HPDE6-E6E7 (cell line): ENCODE results near the gene FLII.
A peak's percentile ranks its signal among the peaks of the same experiment; 100 is the strongest.

Experiments used
- DNase-seq: peaks from one replicate; pipeline ENCODE4 v3.0.0; 2011; ENCODE audit warnings: missing footprints; ENCODE audit errors: extremely low spot score

FLII gene

GRCh38 chr17:18260332-18261145 is 2.0 kb upstream of the FLII start, which contains the start of gene MIEF2:
TSS of gene MIEF2 (plus strand) at chr17:18260662. CDS start at chr17:18262721, 2,059 bp downstream.
- DNase-seq, result peak; percentile 97

- peak; percentile 62 for DNase-seq
These were observed 1.2 kb upstream of the FLII start for GRCh38 chr17:18259621-18260331.

DNA sequence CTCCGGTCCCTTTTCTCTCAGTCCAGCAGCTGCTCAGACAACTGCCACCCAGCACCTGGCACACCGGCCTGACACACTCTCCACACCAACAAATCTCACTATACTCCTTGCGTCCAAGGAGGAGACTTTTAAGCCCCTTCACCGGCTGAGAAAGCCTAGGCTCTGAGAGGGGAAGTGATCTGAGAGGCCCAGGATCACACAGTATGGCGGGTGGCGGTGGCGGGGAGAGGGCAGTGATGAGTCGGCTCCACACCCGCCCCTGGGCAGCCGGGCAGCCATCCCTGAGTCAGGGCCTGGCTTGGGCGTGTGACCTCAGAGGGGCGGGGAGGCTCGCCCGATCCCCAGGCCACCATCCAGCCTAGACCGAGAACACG is 569 bp downstream of the FLII start:
- DNase-seq, result peak; percentile 74

DNA sequence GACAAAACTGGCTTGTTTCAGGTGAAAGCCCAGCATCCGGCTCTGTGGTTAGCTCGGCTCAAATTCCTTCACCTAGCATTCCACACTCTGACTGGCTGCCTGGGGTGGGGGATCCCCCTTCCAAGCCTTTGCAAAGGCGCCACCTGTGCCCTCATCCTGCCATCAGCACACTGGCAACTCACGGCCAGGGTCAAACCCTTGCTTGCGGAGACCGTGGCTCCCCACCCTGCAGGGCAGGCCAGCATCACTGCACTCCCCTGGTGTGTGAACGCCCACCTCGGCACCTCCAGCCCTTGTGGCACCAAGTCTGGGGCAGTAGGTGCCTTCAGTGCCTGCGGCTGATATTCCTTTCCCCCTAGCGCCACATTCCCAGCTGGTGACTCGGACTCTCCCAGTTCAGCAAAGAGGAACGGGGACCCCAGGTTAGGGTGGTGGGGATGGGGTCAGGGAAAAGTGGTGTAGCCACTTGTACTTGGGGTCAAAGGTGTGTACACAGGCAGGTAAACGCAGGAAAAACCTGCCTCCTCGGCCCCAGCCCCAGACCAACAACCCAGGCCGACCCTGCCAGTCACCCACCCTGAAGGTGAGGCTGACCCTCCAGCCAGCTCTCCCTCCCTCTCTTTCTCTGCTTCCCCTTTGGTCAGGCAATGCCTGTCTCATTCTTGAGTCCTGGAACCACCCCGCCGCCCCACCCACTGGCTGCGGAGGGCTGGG is 1.1 kb downstream of the FLII start:
- peak; percentile 69 for DNase-seq

- DNase-seq, result no peak
These were observed 1.8 kb downstream of the FLII start for GRCh38 chr17:18256776-18257175.

- DNase-seq, result no peak
These were observed 2.2 kb downstream of the FLII start for GRCh38 chr17:18256351-18256750.

- no peak for DNase-seq
These were observed 3.5 kb downstream of the FLII start for GRCh38 chr17:18254888-18255649.

GRCh38 chr17:18253947-18254821 is 4.4 kb downstream of the FLII start:
- no peak for DNase-seq

- DNase-seq, result no peak
These were observed 5.2 kb downstream of the FLII start for GRCh38 chr17:18253187-18253884.

- DNase-seq, result no peak
These were observed 6.4 kb downstream of the FLII start for GRCh38 chr17:18252160-18252559.

- DNase-seq, result no peak
These were observed 7.3 kb downstream of the FLII start for GRCh38 chr17:18251204-18251603.

GRCh38 chr17:18250708-18251107 is 7.8 kb downstream of the FLII start:
- no peak for DNase-seq

GRCh38 chr17:18250259-18250658 is 8.3 kb downstream of the FLII start:
- DNase-seq, result no peak

- no peak for DNase-seq
These were observed 9.7 kb downstream of the FLII start for GRCh38 chr17:18248811-18249210.

GRCh38 chr17:18248300-18248731 is 10.2 kb downstream of the FLII start:
- DNase-seq, result peak; percentile 76

DNA sequence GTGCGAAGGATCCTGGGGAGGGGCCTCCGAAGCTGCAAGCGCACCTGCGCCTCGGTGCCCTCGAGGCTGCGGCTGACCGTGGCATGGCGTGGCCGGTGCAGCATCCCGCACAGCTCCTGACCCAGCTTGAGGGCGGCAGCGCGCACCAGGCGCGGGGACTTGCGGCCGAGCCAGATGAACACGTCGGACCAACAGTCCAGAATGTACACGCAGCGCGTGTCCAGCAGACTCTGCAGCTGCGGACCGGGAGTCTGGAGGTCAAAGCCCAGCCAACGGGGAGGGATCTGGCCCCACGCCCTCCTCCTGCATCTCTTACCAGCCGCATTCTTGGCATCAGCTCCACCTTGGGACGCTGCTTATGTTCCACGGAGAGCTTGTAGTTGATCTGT is 10.9 kb downstream of the FLII start:
- no peak for DNase-seq

DNA sequence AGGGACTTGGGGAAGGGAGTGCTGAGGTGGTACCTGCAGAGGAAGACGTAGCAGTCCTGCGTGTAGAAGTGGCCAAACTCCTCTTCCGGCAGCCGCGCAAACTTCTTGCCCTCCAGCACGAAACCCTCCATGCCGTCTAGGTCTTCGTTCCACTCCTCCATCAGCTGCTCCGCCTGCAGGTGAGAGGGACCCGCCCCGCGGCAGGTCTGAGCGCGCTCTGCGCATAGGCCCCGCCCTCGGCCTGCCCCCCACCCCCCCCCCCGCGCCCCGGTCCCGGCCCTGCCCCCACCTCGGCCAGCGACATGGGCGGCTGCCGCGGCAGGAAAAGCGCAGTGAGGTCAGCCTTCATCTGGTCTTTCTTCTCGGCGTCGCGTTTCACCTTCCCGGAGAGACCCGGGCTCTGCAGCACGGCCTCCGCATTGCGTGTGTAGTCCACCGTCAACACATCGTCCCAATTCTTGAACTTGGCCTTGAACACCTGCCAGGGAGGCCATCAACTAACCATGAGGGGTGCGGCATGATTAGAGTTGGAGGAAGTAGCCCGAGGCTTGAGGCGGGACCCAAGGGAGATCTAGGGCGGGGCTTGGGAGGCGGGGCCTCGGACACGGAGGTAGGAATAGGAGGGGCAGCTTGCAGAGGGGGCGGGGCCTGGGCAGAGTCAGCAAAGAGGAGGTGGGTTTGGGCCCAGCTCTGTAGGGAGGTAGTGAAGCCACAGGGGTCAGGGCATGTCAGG is 11.5 kb downstream of the FLII start:
- DNase-seq, result peak; percentile 89

DNA sequence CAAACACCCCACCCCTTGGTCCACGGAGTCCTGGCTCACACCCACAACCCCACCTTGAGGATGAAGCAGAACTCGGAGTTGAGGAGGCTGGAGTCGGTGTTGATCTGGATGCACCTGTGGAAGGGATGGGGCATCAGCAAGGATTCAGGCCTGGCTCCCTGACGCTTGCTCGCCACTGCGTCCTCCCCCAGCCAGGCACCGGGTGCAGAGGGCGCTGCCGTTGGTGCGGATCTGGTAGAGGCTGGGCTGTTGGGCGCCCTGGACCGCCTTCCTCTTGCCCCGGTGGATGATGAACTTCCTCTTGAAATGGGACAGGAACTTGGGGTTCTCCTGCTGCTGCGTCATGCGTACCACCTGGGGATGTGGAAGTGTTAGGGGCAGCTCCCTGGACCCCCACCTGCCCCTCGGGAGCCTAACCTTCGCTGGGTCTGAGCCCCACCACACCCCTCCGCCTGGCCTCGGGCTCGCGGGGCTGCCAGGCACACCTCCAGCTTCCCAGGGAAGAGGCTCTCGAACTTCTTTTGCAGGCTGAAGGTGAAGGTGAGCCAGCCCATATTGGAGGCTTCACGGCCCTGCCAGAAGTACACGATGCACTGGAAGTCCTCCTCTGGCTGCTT is 12.3 kb downstream of the FLII start:
- DNase-seq, result no peak
